ENCODE results near the gene DAPP1. TPM values are rescaled to one million over a fixed set of nuclear protein-coding genes. Genes with fewer than 3 reads are reported as not detected.
A peak's percentile ranks its signal among the peaks of the same experiment; 100 is the strongest.

Gene DAPP1
- total RNA-seq, 1 experiment from 2014 or later, result 17.6 TPM

- Mint-ChIP-seq H3K4me1 (ENCODE audit: insufficient read depth, unreplicated experiment) (peaks cover 36% of the 10 kb centered on the region), H3K4me3 (ENCODE audit: unreplicated experiment) (peak overlapping the region; percentile 72), H3K9me3 (ENCODE audit: unreplicated experiment) (no peaks in the 10 kb centered on the region), H3K36me3 (ENCODE audit: insufficient read depth, unreplicated experiment) (no peaks in the 10 kb centered on the region), H3K27ac (ENCODE audit: low read depth, unreplicated experiment) (peak overlapping the region; percentile 11), H3K27me3 (ENCODE audit: insufficient read depth, unreplicated experiment) (no peaks in the 10 kb centered on the region)
- POLR2A ChIA-PET, result interaction anchor here (0.6 to 3.8 kb wide), 12 partner anchors 10 to 255 kb away, joined by 3 to 31 read pairs (median 5); partner anchors contain the start of genes DNAJB14, H2AZ1 and TRMT10A
- no TSS peak for BruUV-seq (replicated peaks)
- no peak for TF ChIP-seq CTCF (IDR thresholded peaks at IDR 0.05; ENCODE audit: unreplicated experiment)
- intact Hi-C loops (cut with micrococcal nuclease), result loop anchor here (1.0 to 2.0 kb wide), 2 partner anchors 69 to 134 kb away; no protein-coding TSS in a partner anchor
- peak; percentile 99 for DNase-seq (ENCODE audit: unreplicated experiment)
- CTCF ChIA-PET, result interaction anchor here (1.2 kb wide), 1 partner anchor 104 kb away, joined by 3 read pairs; no protein-coding TSS in a partner anchor
Observed at GRCh38 chr4:99815597-99816011, 1.0 kb upstream of the DAPP1 start.

- CTCF ChIA-PET, result interaction anchor here (0.6 to 2.1 kb wide), 9 partner anchors 9 to 690 kb away, joined by 3 to 9 read pairs (median 3); partner anchors contain the start of gene H2AZ1
Observed at GRCh38 chr4:99817309-99817890, 773 bp downstream of the DAPP1 start.

GRCh38 chr4:99818661-99819060, 2.0 kb downstream of the DAPP1 start:
- CTCF ChIA-PET, result interaction anchor here (1.0 to 2.1 kb wide), 2 partner anchors 10 to 132 kb away, joined by 3 to 9 read pairs; partner anchors contain the start of gene H2AZ1
- POLR2A ChIA-PET, result interaction anchor here (1.1 to 3.8 kb wide), 3 partner anchors 12 to 255 kb away, joined by 3 to 31 read pairs (median 6); partner anchors contain the start of gene DNAJB14
- no peak overlapping the region for H3K4me3 Mint-ChIP-seq (ENCODE audit: unreplicated experiment)
- DNase-seq (ENCODE audit: unreplicated experiment), result no peak
- TF ChIP-seq CTCF (IDR thresholded peaks at IDR 0.05; ENCODE audit: unreplicated experiment), result no peak
- no peak overlapping the region for H3K27ac Mint-ChIP-seq (ENCODE audit: low read depth, unreplicated experiment)
- BruUV-seq (replicated peaks), result no TSS peak
- no peaks in the 10 kb centered on the region for H3K27me3 Mint-ChIP-seq (ENCODE audit: insufficient read depth, unreplicated experiment)
- peaks cover 36% of the 10 kb centered on the region for H3K4me1 Mint-ChIP-seq (ENCODE audit: insufficient read depth, unreplicated experiment)
- H3K36me3 Mint-ChIP-seq (ENCODE audit: insufficient read depth, unreplicated experiment), result no peaks in the 10 kb centered on the region
- H3K9me3 Mint-ChIP-seq (ENCODE audit: unreplicated experiment), result no peaks in the 10 kb centered on the region
- intact Hi-C loops (cut with micrococcal nuclease), result no loop called here

More at GRCh38 chr4:99817309-99817890, 773 bp downstream of the DAPP1 start:
- no peak for TF ChIP-seq CTCF (IDR thresholded peaks at IDR 0.05; ENCODE audit: unreplicated experiment)
- Mint-ChIP-seq H3K9me3 (ENCODE audit: unreplicated experiment) (no peaks in the 10 kb centered on the region), H3K27ac (ENCODE audit: low read depth, unreplicated experiment) (no peak overlapping the region), H3K4me1 (ENCODE audit: insufficient read depth, unreplicated experiment) (peaks cover 36% of the 10 kb centered on the region), H3K27me3 (ENCODE audit: insufficient read depth, unreplicated experiment) (no peaks in the 10 kb centered on the region), H3K4me3 (ENCODE audit: unreplicated experiment) (peak overlapping the region; percentile 72), H3K36me3 (ENCODE audit: insufficient read depth, unreplicated experiment) (no peaks in the 10 kb centered on the region)
- TSS peak; percentile 68 for BruUV-seq (replicated peaks)
- DNase-seq (ENCODE audit: unreplicated experiment), result peak; percentile 63
- intact Hi-C loops (cut with micrococcal nuclease), result loop anchor here (2.0 kb wide), 1 partner anchor 67 kb away; no protein-coding TSS in a partner anchor
- POLR2A ChIA-PET, result interaction anchor here (0.5 to 3.8 kb wide), 17 partner anchors 8 to 916 kb away, joined by 3 to 31 read pairs (median 4); partner anchors contain the start of genes DNAJB14, H2AZ1 and LAMTOR3

GRCh38 chr4:99821918-99822503, 5.4 kb downstream of the DAPP1 start:
- Mint-ChIP-seq H3K27me3 (ENCODE audit: insufficient read depth, unreplicated experiment) (no peaks in the 10 kb centered on the region), H3K4me1 (ENCODE audit: insufficient read depth, unreplicated experiment) (peaks cover 26% of the 10 kb centered on the region), H3K4me3 (ENCODE audit: unreplicated experiment) (no peak overlapping the region), H3K27ac (ENCODE audit: low read depth, unreplicated experiment) (no peak overlapping the region), H3K9me3 (ENCODE audit: unreplicated experiment) (no peaks in the 10 kb centered on the region), H3K36me3 (ENCODE audit: insufficient read depth, unreplicated experiment) (no peaks in the 10 kb centered on the region)
- intact Hi-C loops (cut with micrococcal nuclease), result no loop called here
- ChIA-PET POLR2A (no interaction called here), CTCF (no interaction called here)
- no peak for TF ChIP-seq CTCF (IDR thresholded peaks at IDR 0.05; ENCODE audit: unreplicated experiment)
- no peak for DNase-seq (ENCODE audit: unreplicated experiment)
- no TSS peak for BruUV-seq (replicated peaks)
